ENCODE data around the gene MYH4. TPM values are rescaled to one million over a fixed set of nuclear protein-coding genes. Genes with fewer than 3 reads are reported as not detected.

MYH4 gene
- total and polyA plus RNA-seq, 12 donors, result not detected

DNA sequence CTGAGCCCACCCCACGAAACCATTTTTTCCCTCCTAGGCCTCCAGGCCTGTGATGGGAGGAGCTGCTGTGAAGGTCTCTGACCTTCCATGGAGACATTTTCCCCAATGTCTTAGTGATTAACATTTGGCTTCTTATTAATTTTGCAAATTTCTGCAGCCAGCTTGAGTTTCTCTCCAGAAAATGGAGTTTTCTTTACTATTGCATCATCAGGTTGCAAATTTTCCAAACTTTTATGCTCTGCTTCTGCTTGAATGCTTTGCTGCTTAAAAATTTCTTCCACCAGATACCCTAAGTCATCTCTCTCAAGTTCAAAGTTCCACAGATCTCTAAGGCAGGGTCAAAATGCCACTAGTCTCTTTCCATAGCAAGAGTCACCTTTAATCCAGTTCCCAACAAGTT is 12.9 kb upstream of the MYH4 start:
- no peak overlapping the region for H3K4me3 ChIP-seq
- TF ChIP-seq POLR2A (IDR thresholded peaks at IDR 0.05), result no peak
- 61 to 83% (median 75%) methylated on average over 1 of the region's 1 CpG for WGBS, 4 donors
- intact Hi-C loops (cut with DNase I), result no loop called here
- H3K4me1 ChIP-seq (replicated peaks in 1 of 2), result no peaks in the 10 kb centered on the region
- H3K9me3 ChIP-seq (replicated peaks in 1 of 3), result peaks cover 0 to 4% (median 0%) of the 10 kb centered on the region in 3 donors
- H3K36me3 ChIP-seq (replicated peaks in 1 of 2), result no peaks in the 10 kb centered on the region
- H3K27me3 ChIP-seq, result no peaks in the 10 kb centered on the region
- no peak overlapping the region for H3K27ac ChIP-seq
- no peak for DNase-seq

DNA sequence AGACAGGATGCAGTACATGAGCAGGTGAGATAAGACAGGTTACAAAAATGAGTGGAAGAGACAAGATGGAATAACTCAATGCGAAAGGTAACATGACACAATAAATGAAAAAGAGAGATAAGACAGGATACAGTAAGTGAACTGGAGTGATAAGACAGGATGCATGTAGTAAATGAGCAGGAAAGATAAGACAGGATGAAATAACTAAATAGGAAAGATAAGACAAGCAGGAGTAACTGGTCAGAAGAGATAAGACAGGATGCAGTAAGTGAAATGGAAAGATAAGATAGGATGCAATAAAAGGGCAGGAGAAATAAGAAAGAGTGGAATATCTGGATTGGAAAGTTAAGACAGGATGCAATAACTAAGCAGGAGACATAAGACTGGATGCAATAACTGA is 8.3 kb upstream of the MYH4 start:
- Histone ChIP-seq H3K27ac (no peak overlapping the region), H3K36me3 (replicated peaks in 1 of 2) (no peaks in the 10 kb centered on the region), H3K4me1 (replicated peaks in 1 of 2) (no peaks in the 10 kb centered on the region), H3K4me3 (no peak overlapping the region), H3K9me3 (replicated peaks in 1 of 3) (no peaks in the 10 kb centered on the region), H3K27me3 (no peaks in the 10 kb centered on the region)
- TF ChIP-seq, protein P1, sequence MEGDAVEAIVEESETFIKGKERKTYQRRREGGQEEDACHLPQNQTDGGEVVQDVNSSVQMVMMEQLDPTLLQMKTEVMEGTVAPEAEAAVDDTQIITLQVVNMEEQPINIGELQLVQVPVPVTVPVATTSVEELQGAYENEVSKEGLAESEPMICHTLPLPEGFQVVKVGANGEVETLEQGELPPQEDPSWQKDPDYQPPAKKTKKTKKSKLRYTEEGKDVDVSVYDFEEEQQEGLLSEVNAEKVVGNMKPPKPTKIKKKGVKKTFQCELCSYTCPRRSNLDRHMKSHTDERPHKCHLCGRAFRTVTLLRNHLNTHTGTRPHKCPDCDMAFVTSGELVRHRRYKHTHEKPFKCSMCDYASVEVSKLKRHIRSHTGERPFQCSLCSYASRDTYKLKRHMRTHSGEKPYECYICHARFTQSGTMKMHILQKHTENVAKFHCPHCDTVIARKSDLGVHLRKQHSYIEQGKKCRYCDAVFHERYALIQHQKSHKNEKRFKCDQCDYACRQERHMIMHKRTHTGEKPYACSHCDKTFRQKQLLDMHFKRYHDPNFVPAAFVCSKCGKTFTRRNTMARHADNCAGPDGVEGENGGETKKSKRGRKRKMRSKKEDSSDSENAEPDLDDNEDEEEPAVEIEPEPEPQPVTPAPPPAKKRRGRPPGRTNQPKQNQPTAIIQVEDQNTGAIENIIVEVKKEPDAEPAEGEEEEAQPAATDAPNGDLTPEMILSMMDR (IDR thresholded peaks at IDR 0.05), result no peak
- no peak for TF ChIP-seq POLR2A (IDR thresholded peaks at IDR 0.05)
- WGBS, 4 donors, result 24 to 39% (median 29%) methylated on average over 1 of the region's 1 CpG
- intact Hi-C loops (cut with DNase I), result no loop called here
- DNase-seq, result no peak

DNA sequence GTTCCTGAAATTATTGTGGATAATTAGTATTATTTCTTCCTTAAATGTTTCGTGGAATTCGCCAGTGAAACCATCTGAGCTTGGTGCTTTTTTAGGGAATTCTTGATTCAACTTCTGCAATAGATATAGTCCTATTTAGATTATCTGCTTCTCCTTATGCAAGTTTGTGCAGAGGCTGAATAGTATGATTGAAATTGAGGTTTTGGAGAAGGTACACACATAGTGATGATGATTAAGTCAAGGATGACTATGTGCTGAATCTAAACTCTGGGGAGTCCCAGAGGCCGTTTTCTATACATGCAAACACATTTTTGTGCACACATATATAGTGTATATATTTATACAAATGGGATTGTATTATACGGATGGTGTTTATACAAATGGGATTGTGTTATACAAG is 5.2 kb upstream of the MYH4 start:
- Histone ChIP-seq H3K27ac (no peak overlapping the region), H3K27me3 (no peaks in the 10 kb centered on the region), H3K4me3 (no peak overlapping the region), H3K4me1 (replicated peaks in 1 of 2) (no peaks in the 10 kb centered on the region), H3K9me3 (replicated peaks in 1 of 3) (no peaks in the 10 kb centered on the region), H3K36me3 (replicated peaks in 1 of 2) (no peaks in the 10 kb centered on the region)
- no peak for DNase-seq
- intact Hi-C loops (cut with DNase I), result no loop called here
- WGBS, 4 donors, result 61 to 80% (median 69%) methylated on average over 4 of the region's 4 CpGs
- no peak for TF ChIP-seq POLR2A (IDR thresholded peaks at IDR 0.05)
- TF ChIP-seq, protein P1 (IDR thresholded peaks at IDR 0.05), result no peak

DNA sequence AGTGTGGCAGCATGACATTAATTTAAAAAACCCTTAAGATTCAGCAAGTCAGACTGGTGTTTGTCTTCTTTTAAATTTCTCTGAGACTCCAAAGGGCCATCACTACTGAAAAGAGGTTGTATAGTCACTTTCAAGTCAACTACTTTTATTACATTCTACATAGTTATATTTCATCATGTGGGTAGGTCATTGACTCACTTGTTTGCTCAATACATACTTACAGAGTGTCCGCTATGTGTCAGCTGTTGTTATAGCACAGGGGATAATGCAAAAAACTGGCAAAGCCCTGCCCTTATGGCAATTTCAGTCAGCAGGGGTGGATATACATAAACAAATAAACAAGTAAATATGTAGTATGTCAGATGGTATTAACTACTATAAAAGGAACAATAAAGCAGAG is 2.5 kb upstream of the MYH4 start:
- Histone ChIP-seq H3K27ac (no peak overlapping the region), H3K4me3 (no peak overlapping the region), H3K27me3 (no peaks in the 10 kb centered on the region), H3K36me3 (replicated peaks in 1 of 2) (no peaks in the 10 kb centered on the region), H3K9me3 (replicated peaks in 1 of 3) (no peaks in the 10 kb centered on the region), H3K4me1 (replicated peaks in 1 of 2) (no peaks in the 10 kb centered on the region)
- 91 to 98% (median 95%) methylated on average over 1 of the region's 1 CpG for WGBS, 4 donors
- intact Hi-C loops (cut with DNase I), result no loop called here
- TF ChIP-seq, protein P1 (IDR thresholded peaks at IDR 0.05), result no peak
- no peak for DNase-seq

DNA sequence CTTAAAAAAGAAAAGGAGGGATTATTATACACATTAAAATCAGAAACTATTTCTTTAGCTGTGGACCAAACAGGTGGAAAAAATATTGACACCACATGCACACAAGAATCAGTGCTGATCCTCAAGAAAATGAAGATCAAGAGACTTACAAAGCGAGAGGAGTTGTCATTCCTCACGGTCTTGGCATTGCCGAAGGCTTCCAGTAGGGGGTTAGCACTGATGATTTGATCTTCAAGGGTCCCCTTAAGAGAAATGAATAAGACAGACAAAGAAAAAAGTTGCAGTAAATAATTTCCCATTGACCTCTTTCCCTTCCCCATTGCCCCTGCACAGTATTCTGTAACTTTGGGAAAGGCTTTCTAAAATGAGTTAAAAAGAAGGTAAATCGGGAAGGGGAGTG is 6.0 kb downstream of the MYH4 start:
- WGBS, 4 donors, result 55 to 63% (median 56%) methylated on average over 4 of the region's 4 CpGs
- no peaks in the 10 kb centered on the region for H3K9me3 ChIP-seq (replicated peaks in 1 of 3)
- H3K27ac ChIP-seq, result no peak overlapping the region
- no peaks in the 10 kb centered on the region for H3K36me3 ChIP-seq (replicated peaks in 1 of 2)
- no peak for DNase-seq
- TF ChIP-seq POLR2A (IDR thresholded peaks at IDR 0.05), result no peak
- TF ChIP-seq, protein P1 (IDR thresholded peaks at IDR 0.05), result no peak
- no peaks in the 10 kb centered on the region for H3K4me1 ChIP-seq (replicated peaks in 1 of 2)
- intact Hi-C loops (cut with DNase I), result no loop called here
- peaks cover 8% of the 10 kb centered on the region for H3K27me3 ChIP-seq
- no peak overlapping the region for H3K4me3 ChIP-seq

Data from adrenal gland (tissue), 12 donors.